NCI-H187 treated with DMSO at 0.1 percent for 48 hours (cell line): ENCODE measurements around the gene ZNF74.
"Not testable (repeated sequence)": the region's sequence is repeated elsewhere in the genome, so short reads cannot be mapped to it uniquely, and the experiment has no call there.

ENCODE experiments used
- DNase-seq: peaks from one replicate; lab custom pipeline; 2025; lab: John Stamatoyannopoulos, UW

The ZNF74 gene

GRCh38 chr22:20400606-20401375 is 6.8 kb downstream of the ZNF74 start:
- no peak for DNase-seq

GRCh38 chr22:20401376-20402014 is 7.5 kb downstream of the ZNF74 start:
- DNase-seq, result no peak

GRCh38 chr22:20402960-20403778 is 9.2 kb downstream of the ZNF74 start:
- DNase-seq, result no peak

- DNase-seq, result no peak
These were observed 9.8 kb downstream of the ZNF74 start for GRCh38 chr22:20403779-20404140.

- DNase-seq, result no peak
These were observed 10.9 kb downstream of the ZNF74 start for GRCh38 chr22:20404881-20405280.

- DNase-seq, result no peak
These were observed 11.5 kb downstream of the ZNF74 start for GRCh38 chr22:20405291-20405930.

GRCh38 chr22:20405931-20406685 is 12.2 kb downstream of the ZNF74 start:
- no peak for DNase-seq

GRCh38 chr22:20406686-20407408 is 12.9 kb downstream of the ZNF74 start:
- DNase-seq, result no peak

GRCh38 chr22:20407829-20408228 is 13.9 kb downstream of the ZNF74 start:
- DNase-seq, result no peak

GRCh38 chr22:20408891-20409290 is 14.9 kb downstream of the ZNF74 start:
- no peak for DNase-seq

- not testable (repeated sequence) for DNase-seq
These were observed 15.4 kb downstream of the ZNF74 start for GRCh38 chr22:20409385-20409784.

- no peak for DNase-seq
These were observed 18.7 kb downstream of the ZNF74 start for GRCh38 chr22:20412474-20413216.

GRCh38 chr22:20413217-20414058 is 19.5 kb downstream of the ZNF74 start:
- DNase-seq, result no peak

GRCh38 chr22:20414059-20414440 is 20.1 kb downstream of the ZNF74 start:
- no peak for DNase-seq

GRCh38 chr22:20414450-20414849 is 20.5 kb downstream of the ZNF74 start:
- no peak for DNase-seq

- not testable (repeated sequence) for DNase-seq
These were observed 21.3 kb downstream of the ZNF74 start for GRCh38 chr22:20415241-20415640.

GRCh38 chr22:20415699-20416098 is 21.7 kb downstream of the ZNF74 start:
- DNase-seq, result not testable (repeated sequence)

GRCh38 chr22:20418211-20418788 is 24.3 kb downstream of the ZNF74 start:
- no peak for DNase-seq

GRCh38 chr22:20419664-20419951 is 25.7 kb downstream of the ZNF74 start:
- DNase-seq, result no peak
